ENCODE measurements around the gene GLDC.

Gene GLDC

DNA sequence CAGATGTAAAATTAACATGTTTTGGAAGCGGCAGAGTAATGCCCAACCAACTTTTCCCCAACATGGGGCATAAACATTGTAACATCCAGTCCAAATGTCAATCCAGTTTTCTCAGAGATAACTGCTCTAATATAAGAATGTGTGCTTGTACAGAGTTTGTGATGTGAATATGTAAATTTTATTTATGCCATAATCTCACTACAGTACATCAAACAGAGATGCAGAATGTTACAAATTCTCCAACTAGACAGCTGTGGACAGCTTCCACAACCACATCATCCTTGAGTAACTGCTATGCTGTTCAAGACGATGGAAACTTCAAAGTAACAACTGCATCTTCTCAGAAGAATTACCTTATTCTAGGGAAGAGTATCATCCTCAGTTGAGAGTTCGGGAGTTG is 109.9 kb downstream of the GLDC start:
- H2AFZ ChIP-seq (ENCODE audit: low read length): no peak overlapping the region
- DNase-seq: no peak
- H3K4me2 ChIP-seq (ENCODE audit: low read depth, low read length): no peak overlapping the region
- H3K79me2 ChIP-seq (ENCODE audit: low read length): no peaks in the 10 kb centered on the region
- H3K27ac ChIP-seq (ENCODE audit: low read length): no peak overlapping the region
- H3K27me3 ChIP-seq (replicated peaks; ENCODE audit: insufficient read depth, low read length): no peaks in the 10 kb centered on the region
- H3K4me3 ChIP-seq (ENCODE audit: low read length): no peak overlapping the region
- no peaks in the 10 kb centered on the region for H3K9me2 ChIP-seq (replicated peaks; ENCODE audit: insufficient read depth, low read length)
- H3K36me3 ChIP-seq (replicated peaks; ENCODE audit: insufficient read depth, low read length): no peaks in the 10 kb centered on the region; the same call in 1 of the 2 replicates
- no peaks in the 10 kb centered on the region for H3F3A ChIP-seq (ENCODE audit: insufficient read depth, low read length)
- TF ChIP-seq EZH2phosphoT487 (IDR thresholded peaks at IDR 0.05; ENCODE audit: low read length) (no peak), CTCF (IDR thresholded peaks at IDR 0.05; ENCODE audit: low read length) (no peak), EZH2 (optimal IDR thresholded peaks at IDR 0.05; ENCODE audit: low read depth, low read length) (no peak)
- no peaks in the 10 kb centered on the region for H3K4me1 ChIP-seq (ENCODE audit: low read length)
- H3K9me3 ChIP-seq (replicated peaks; ENCODE audit: insufficient read depth, low read length): no peaks in the 10 kb centered on the region
- H3K9ac ChIP-seq (ENCODE audit: low read length): no peak overlapping the region
- no peaks in the 10 kb centered on the region for H4K20me1 ChIP-seq (ENCODE audit: insufficient read depth, low read length)

- no peak overlapping the region for H3K4me3 ChIP-seq (ENCODE audit: low read length)
- no peaks in the 10 kb centered on the region for H3K36me3 ChIP-seq (replicated peaks; ENCODE audit: insufficient read depth, low read length)
- no peak overlapping the region for H3K9ac ChIP-seq (ENCODE audit: low read length)
- no peaks in the 10 kb centered on the region for H3F3A ChIP-seq (ENCODE audit: insufficient read depth, low read length)
- H4K20me1 ChIP-seq (ENCODE audit: insufficient read depth, low read length): no peaks in the 10 kb centered on the region
- no peaks in the 10 kb centered on the region for H3K27me3 ChIP-seq (replicated peaks; ENCODE audit: insufficient read depth, low read length)
- no peaks in the 10 kb centered on the region for H3K9me2 ChIP-seq (replicated peaks; ENCODE audit: insufficient read depth, low read length)
- TF ChIP-seq EZH2phosphoT487 (IDR thresholded peaks at IDR 0.05; ENCODE audit: low read length): no peak
- no peak for TF ChIP-seq CTCF (IDR thresholded peaks at IDR 0.05; ENCODE audit: low read length)
- no peak for TF ChIP-seq EZH2 (optimal IDR thresholded peaks at IDR 0.05; ENCODE audit: low read depth, low read length)
- DNase-seq: no peak
- no peaks in the 10 kb centered on the region for H3K9me3 ChIP-seq (replicated peaks; ENCODE audit: insufficient read depth, low read length)
- no peak overlapping the region for H3K27ac ChIP-seq (ENCODE audit: low read length)
- no peak overlapping the region for H2AFZ ChIP-seq (ENCODE audit: low read length)
- no peak overlapping the region for H3K4me2 ChIP-seq (ENCODE audit: low read depth, low read length)
- no peaks in the 10 kb centered on the region for H3K79me2 ChIP-seq (ENCODE audit: low read length)
- no peaks in the 10 kb centered on the region for H3K4me1 ChIP-seq (ENCODE audit: low read length)
Observed at GRCh38 chr9:6525326-6526045, 120.0 kb downstream of the GLDC start.

DNA sequence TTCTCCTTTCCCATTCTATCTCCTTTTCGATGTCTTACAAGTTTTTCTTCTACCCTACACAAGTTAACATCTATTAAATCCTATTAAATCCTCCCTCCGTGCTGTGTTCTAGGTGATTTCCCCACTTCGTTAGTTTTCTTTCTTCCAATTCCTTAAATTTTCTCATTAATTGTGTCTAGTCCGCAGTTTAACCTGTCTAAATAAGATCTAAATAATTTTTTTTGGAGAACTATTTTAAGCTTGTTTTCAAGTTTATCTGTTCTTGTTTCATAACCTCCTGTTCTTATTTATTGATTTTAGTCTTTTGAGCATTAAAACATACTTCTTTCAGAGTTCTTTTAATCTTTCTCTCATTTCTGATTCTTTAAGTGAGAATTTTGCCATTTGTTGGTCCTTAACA is 123.3 kb downstream of the GLDC start:
- TF ChIP-seq EZH2phosphoT487 (IDR thresholded peaks at IDR 0.05; ENCODE audit: low read length) (no peak), CTCF (IDR thresholded peaks at IDR 0.05; ENCODE audit: low read length) (no peak)
- H3K9me3 ChIP-seq (replicated peaks; ENCODE audit: insufficient read depth, low read length): no peaks in the 10 kb centered on the region
- H2AFZ ChIP-seq (ENCODE audit: low read length): no peak overlapping the region
- no peaks in the 10 kb centered on the region for H3K4me1 ChIP-seq (ENCODE audit: low read length)
- H3K4me3 ChIP-seq (ENCODE audit: low read length): no peak overlapping the region
- no peaks in the 10 kb centered on the region for H3F3A ChIP-seq (ENCODE audit: insufficient read depth, low read length)
- no peaks in the 10 kb centered on the region for H3K27me3 ChIP-seq (replicated peaks; ENCODE audit: insufficient read depth, low read length)
- no peak overlapping the region for H3K4me2 ChIP-seq (ENCODE audit: low read depth, low read length)
- no peaks in the 10 kb centered on the region for H3K9me2 ChIP-seq (replicated peaks; ENCODE audit: insufficient read depth, low read length)
- H3K36me3 ChIP-seq (replicated peaks; ENCODE audit: insufficient read depth, low read length): no peaks in the 10 kb centered on the region
- no peaks in the 10 kb centered on the region for H4K20me1 ChIP-seq (ENCODE audit: insufficient read depth, low read length)
- no peak for DNase-seq
- no peak overlapping the region for H3K27ac ChIP-seq (ENCODE audit: low read length)
- no peak overlapping the region for H3K9ac ChIP-seq (ENCODE audit: low read length)
- H3K79me2 ChIP-seq (ENCODE audit: low read length): no peaks in the 10 kb centered on the region

Data from MM.1S (cell line).